T-helper 17 cell (primary cell): ENCODE measurements around the gene SLC37A2. TPM values are rescaled to one million over a fixed set of nuclear protein-coding genes. Genes with fewer than 3 reads are reported as not detected.

Source experiments
- total RNA-seq, 4 donors: library from RNA in 2 of 4; stranded (reverse) in 2 of 4; gene quantifications; one replicate each; pipeline ENCODE4 v1.2.3 and lab custom pipeline; 2022 to 2026

The SLC37A2 gene
- total RNA-seq, 2 donors from 2014 or later: 0.52 to 0.90 TPM

Other genes with a start within 250 kb of the SLC37A2 start
- 10 to 100 TPM; 17.5 to 18.0 TPM for gene ROBO3, start 197.9 kb upstream of the SLC37A2 start, total RNA-seq
- not detected for gene ROBO4, start 165.4 kb upstream of the SLC37A2 start, total RNA-seq
- not detected for gene HEPN1, start 144.1 kb upstream of the SLC37A2 start, total RNA-seq
- gene HEPACAM, start 127.3 kb upstream of the SLC37A2 start, total RNA-seq: not detected
- gene CCDC15, start 109.1 kb upstream of the SLC37A2 start, total RNA-seq: 1 to 10 TPM in 1 of 2 donors, under 1 TPM in 1; 0.91 to 1.3 TPM
- gene TMEM218, start 48.3 kb downstream of the SLC37A2 start, total RNA-seq: 1 to 10 TPM; 7.0 to 9.9 TPM
- not detected for gene PKNOX2, start 101.4 kb downstream of the SLC37A2 start, total RNA-seq